HG03135 (cell line): Measurements from ENCODE around the gene PCDHAC2.

Source experiments
- ATAC-seq: cut with Tn5 transposase; IDR thresholded peaks from one replicate; pipeline ENCODE4 v1.9.1; 2021; ENCODE audit warnings: mild to moderate bottlenecking, moderate library complexity; ENCODE audit not compliant: unreplicated experiment

PCDHAC2 gene

GRCh38 chr5:140988100-140988499, 21.8 kb downstream of the PCDHAC2 start:
- ATAC-seq, result no peak

- no peak for ATAC-seq
Observed at GRCh38 chr5:140988608-140989007, 22.3 kb downstream of the PCDHAC2 start.

- no peak for ATAC-seq
Observed at GRCh38 chr5:140989254-140990020, 23.2 kb downstream of the PCDHAC2 start.

- ATAC-seq, result no peak
Observed at GRCh38 chr5:140992828-140993227, 26.6 kb downstream of the PCDHAC2 start.

GRCh38 chr5:140996060-140996459, 29.8 kb downstream of the PCDHAC2 start:
- ATAC-seq, result no peak

GRCh38 chr5:140998921-140999410, 32.7 kb downstream of the PCDHAC2 start:
- no peak for ATAC-seq

GRCh38 chr5:141001446-141001843, 35.2 kb downstream of the PCDHAC2 start:
- no peak for ATAC-seq

GRCh38 chr5:141001844-141002604, 35.7 kb downstream of the PCDHAC2 start:
- no peak for ATAC-seq

- no peak for ATAC-seq
Observed at GRCh38 chr5:141002605-141002965, 36.3 kb downstream of the PCDHAC2 start.

GRCh38 chr5:141003031-141003430, 36.8 kb downstream of the PCDHAC2 start:
- ATAC-seq, result no peak

GRCh38 chr5:141003791-141004611, 37.7 kb downstream of the PCDHAC2 start:
- no peak for ATAC-seq

- ATAC-seq, result no peak
Observed at GRCh38 chr5:141007791-141008190, 41.5 kb downstream of the PCDHAC2 start.

GRCh38 chr5:141010047-141010793, 43.9 kb downstream of the PCDHAC2 start:
- ATAC-seq, result no peak

GRCh38 chr5:141017943-141018342, 51.7 kb downstream of the PCDHAC2 start:
- no peak for ATAC-seq
